Effector CD8-positive, alpha-beta T cell (primary cell): ENCODE data around the gene GHR.

Experiments
- DNase-seq: peaks from one replicate; lab custom pipeline; 2025; lab: John Stamatoyannopoulos, UW

GHR gene

DNA sequence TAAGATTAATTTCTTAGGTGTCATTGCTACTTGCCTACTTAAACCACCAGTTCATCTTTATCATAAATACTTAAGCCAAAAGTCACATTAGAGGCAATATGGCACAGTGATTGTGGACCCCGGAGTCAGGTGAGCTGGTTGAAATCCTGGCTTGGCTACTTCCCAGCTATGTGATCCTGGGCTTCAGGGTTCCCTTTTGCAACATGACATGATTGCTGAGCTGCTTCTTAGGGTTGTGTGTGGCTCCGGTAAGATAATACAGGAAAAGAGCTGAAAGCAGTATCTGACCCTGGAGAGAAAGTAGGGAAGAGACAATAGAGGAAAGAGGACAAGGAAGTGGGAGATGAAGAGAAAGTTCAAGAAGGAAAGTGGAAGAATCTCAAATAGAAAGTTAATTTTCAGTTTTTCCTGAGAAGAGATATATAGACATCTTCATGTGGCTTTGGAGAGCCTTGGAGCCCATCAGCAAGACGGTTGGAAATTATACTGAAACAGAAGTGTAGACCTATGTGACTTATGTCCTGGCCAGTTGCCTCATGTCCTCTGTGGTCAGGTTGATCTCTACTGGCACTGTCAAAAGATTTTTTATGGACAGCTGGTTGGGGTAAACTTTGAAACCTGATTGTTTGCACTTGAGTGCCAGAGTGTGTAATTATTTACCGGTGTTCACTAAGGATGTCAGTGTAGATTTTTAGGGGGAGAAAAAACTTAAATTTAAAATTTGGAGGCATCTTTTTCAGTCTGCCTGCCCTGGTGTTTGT lies 93.2 kb downstream of the GHR start:
- no peak for DNase-seq

DNA sequence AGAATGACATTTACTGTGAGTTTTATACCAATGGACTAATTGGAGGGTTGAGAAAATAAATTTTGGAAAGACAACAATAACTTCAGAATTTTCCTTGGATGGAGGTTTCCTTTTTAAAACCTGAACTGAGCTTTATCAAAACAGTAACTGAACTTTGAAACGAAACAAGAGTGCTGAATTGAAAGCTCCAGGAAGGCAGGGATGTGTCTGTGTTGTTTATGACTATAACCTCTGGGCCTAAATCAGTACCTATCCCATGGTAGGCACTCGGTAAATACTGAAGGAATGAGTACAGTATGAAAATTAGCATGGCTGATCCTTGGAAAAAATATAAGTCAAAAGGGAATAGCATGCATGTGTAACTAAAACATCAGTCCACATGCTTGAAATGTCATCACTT lies 93.9 kb downstream of the GHR start:
- DNase-seq: no peak

DNA sequence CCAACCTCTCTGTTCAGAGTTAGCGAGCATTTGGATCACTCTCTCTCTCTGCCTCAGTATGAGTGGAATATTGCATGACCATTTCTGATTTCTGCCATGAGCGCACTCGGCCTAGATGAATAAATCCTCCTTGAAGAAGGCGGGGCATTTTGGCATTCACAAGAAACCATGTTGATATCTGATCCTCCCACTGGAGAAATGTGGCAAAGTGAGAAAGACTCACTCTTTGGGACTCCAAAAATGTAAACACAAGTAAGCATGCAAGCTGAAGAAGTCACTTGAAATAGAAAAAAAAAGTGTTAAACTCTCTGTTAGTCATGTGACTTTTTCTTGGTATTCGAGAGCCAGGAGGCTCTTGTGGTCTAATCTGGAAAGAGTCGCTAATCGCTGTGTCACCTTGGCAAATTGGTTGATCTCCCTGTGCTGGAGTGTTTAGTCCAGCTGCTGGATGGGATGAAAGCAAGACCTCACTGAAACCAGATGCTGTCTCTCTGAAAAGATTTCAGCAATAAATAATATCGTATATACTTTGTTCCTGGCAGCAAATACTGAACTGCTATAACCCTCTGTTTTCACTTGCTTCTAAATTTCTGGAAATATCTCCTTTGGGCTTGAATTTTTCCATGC lies 95.5 kb downstream of the GHR start:
- no peak for DNase-seq

DNA sequence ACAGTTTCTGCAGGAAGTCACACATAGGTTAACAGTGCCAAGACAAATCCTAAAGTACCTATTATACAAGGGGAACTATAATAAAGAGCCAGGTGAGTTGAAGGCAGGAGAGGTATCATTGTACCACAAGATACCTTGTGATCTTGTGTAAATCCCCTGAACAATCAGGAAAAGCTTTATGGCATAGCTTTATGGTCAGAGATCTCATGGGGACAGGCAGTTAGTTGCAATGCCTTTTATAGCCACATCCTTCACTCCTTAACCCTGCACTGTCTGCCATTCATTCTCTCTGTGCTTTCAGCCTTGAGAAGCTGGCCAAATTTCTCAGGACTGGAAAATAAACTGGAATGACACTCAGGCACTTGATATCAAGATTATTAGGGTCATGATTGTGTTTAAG lies 97.0 kb downstream of the GHR start:
- DNase-seq: no peak

DNA sequence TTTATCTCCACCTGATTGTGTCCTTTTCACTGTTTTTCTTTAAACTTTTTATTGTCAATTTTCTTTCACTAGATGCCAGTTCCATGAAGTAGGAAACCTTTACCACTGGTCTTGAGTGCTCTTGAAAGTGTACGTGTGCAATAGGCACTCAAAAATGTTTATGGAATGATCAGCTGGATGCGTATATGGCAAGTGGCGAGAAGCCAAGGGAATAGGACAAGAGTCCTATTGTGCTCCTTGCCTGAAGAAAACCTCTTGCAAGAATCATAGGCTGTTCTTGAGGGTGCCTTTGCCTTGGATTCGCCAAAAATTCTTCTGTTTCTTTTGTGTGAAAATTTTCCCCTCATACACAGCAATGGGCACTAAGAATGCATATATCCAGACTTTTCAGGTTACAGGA lies 97.7 kb downstream of the GHR start:
- DNase-seq: no peak

DNA sequence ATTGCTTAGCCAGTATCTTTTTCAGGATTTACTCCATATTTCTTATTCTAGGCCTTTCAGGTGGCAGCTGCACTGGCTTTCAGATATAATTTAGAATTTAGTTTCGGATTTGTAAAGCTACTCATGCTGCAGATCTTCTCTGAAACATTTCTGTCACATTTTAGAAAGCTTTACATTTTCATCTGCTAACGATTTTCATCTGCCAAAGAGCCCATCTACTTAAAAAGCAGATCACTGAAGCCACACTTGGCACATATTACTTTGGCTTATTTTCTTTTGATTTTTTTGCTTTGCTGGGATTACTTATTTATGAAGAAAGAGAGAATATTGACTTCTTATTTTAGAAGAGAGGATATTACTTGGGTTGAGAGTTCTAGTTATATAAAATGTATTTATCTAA lies 98.2 kb downstream of the GHR start:
- DNase-seq: no peak

DNA sequence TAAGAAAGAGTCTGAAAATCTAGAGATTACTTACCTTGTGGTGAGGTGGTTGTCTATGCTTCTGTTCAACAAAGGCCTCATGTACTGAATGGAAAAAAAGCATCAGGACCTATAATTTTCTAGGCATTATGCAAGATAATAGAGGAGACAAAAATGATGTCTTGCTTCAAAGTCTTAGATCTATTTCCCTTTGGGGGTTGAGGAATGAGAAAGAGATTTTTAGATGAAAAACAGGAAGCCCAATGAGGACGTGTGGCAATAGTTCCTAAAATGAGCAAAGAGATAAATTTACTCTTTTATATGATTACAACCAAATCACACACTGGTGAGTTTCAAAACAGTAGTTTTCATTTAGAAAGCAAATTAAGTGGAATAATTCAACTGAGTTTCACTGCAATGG lies 99.5 kb downstream of the GHR start:
- no peak for DNase-seq

DNA sequence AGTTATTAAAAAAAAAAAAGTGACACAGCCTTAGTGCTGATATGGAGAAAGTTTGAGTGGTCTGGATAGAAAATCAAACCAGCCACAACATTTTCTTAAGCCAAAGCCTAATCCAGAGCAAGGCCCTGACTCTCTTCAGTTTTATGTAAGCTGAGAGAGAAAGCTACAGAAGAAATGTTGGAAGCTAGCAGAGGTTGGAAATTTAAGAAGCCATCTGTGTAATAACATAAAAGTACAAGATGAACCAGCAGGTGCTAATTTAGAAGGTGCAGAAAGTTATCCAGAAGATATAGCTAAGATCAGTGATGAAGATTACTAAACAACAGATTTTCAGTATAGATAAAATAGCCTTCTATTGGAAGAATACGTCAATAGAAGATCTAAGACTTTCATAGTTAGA lies 102.9 kb downstream of the GHR start:
- DNase-seq: no peak

DNA sequence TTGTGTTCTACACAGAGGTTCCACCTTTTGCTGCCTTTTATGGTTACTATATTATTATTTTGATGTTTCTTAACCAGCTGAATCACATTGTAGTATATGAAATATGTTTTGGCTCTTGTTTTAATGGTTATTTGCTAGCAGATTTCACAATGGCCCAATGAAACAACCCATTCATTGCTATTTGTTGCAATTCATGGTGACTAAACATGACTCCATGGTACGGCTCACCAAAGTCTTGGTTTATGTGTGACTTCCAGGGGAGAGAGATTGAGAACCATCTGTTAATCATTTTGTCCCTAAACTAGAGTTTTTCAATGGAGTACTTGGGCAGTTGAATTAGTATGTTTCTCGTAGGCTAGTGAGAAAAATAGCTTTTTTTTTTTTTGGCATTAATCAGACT lies 108.4 kb downstream of the GHR start:
- DNase-seq: no peak

DNA sequence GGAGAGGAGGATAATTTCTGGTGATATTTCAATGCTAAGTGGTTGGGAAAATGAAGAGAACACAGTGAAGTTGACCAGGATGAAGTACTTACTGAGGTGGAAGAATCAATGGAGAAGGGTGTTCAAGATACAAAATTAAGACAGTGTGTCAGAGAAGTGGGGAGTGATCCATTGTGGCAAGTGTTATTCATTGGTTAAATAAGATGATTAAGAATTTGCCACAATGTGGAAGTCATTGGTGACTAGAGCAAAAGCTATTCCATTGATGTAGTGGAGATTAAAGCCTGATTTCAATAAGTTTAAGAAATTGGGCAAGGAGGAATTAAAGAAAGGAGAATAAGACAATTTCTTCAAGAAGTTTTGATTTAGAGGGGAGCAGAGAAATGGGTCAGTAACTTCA lies 118.9 kb downstream of the GHR start:
- no peak for DNase-seq

DNA sequence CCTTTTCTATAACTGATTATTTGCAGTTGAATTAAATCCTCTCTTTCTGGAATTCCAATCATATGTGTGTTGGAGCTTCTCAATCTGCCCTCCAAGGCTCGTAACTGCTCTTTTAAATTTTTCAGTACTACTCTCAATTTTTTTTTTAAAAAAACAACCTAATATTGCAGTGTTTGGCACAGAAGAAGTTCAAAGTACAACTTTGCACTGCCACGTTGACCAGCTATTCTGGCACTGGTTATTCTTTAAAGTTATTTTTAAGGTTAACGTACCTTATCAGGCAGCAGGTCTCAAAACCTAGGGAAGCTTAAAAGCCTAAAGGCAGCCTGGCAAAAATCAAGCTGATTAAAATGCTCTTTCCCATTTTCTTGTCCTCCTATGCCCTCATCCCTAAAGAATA lies 120.5 kb downstream of the GHR start:
- no peak for DNase-seq

DNA sequence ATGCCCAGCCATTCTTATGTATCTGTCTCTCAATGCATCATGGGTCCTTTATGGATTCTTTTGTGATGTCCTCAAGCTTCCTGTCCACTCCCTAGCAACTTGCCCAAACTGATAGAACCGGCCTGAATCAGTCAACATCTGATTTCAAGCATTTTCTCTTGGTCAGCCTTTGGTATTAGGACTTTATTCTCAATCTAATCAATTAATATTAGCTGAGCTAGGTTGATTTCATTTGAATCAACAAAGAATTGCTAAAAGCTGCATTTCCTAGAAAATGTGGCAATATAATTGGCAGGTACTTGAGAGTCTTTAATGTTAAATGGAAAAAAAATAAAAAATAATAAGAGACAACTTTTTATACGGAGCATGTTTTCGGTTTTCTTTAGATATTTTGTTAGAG lies 121.8 kb downstream of the GHR start:
- no peak for DNase-seq

DNA sequence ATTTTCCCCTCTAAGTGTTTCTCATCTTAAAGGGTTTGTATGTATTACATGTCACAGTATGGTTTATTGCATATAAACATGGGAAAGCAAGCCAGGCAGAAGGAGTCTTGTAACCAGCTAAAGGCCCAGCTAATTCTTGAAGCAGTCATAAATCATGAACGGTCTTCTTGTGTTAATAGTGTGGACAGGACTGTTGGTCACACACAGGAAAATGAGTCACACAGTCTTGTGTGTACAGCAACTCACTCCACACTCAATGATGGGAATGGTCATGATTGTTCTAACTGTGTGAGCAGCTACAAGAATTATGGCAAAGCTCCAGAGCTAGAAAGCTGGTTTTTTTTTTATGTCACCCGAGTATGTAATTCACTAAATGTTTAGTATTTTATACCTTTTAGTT lies 123.9 kb downstream of the GHR start:
- DNase-seq: no peak

DNA sequence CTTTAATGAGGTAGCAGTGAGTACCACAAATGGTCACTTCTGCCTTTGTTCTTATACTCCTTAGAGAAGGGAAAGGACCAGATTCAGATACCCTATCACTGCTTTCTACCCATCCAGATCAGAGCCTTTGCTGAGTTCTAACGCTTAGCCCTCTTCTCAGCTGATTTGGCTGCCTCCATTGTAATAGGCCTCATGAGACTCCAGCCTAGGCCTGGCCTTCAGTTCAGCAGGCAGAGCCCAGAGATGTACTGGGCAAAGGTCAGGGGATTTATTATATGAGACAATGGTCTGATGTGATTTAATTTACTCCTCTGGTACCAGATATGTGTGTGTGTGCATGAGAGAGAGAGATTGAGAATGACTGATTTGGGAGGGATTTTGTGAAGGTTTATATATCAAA lies 124.7 kb downstream of the GHR start:
- DNase-seq: no peak

DNA sequence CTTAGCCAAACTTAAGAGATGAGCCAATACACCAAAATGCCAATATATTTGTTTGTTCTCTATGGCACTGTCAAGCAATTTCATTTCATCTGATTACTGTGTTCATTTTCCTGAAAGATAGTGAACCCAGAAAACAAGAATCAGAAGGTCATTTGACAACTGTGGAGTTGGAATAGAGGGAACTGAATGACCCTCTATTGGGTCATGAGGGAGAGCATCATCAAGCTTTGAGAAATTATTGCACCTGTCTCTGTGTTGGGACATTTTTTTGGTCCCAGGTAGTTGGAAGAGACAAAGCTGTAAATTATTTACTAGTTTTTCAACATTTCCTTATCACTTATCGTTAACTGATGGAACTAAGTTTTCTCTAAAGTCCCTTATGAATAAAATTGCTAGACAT lies 129.4 kb downstream of the GHR start:
- DNase-seq: no peak

DNA sequence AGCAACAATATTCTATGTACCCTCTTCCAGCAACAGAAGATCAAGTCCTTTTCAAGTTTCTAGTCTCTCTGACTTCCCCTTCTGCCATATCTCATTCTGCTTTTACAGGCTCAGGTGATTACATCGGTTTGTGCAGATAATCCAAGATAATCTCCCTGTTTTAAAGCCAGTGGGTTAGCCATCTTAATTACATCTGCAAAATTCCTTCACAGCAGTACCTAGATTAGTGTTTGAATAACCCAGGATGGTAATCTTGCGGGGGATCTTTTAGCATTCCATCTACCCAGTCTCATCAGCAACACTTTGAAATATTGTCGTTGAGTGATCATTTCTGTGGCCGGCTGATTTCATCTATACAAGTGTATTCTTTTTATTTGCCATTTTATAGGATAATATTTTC lies 130.2 kb downstream of the GHR start:
- DNase-seq: no peak

DNA sequence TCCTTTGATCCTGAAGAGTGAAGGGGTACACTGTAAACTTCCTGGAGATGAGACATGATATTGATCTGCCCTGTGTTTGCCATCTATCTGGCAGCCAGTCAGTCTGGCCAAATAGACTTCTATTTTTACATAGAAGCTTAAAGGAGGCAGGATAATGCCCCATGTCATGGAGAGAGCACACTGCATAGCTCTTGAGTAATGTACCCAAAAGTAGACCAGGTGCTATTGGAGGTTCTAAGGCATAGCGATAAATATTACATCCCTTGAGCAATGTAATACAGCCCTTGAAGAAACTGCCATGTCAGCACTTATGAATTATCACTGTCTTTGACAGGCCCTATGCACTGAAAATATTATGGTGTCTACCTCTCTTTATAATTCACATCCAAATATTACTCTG lies 131.8 kb downstream of the GHR start:
- DNase-seq: no peak

DNA sequence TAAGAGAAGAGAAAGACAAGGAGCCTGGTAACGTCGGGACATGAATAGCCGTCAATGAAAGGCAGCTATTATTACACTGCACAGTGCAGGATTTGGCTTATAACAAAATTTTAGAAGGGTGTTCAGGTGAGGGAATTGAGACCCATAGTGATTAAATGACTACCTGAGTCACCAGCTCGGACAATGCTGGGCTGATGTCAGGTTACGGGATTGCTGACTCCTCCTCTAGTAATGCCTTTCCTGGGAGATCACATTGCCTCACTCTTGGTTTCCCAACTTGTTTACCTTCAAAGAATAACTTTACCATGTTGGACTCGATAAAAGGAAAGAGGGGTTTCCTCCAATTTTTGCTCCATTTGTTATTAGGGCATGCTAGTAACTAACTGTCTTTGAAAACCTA lies 132.6 kb downstream of the GHR start:
- no peak for DNase-seq

DNA sequence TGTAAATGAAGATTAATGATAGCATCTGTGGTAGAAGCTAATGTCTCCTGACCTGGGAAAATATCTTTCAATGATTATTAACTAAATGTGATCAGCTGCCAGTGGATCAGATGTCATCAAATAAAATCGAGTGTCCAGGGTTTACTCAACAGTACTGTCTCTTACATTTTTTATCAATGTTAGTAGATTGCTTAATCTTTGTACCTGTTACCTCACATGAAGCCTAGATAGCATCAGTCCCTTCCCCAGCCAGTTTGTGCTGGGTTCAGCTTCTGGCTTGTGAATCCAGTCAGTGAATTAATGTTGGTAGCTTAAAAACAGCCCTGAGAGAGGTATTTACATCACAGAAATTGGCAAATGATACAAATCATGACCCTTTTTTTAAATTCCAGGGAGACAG lies 134.4 kb downstream of the GHR start:
- DNase-seq: no peak

DNA sequence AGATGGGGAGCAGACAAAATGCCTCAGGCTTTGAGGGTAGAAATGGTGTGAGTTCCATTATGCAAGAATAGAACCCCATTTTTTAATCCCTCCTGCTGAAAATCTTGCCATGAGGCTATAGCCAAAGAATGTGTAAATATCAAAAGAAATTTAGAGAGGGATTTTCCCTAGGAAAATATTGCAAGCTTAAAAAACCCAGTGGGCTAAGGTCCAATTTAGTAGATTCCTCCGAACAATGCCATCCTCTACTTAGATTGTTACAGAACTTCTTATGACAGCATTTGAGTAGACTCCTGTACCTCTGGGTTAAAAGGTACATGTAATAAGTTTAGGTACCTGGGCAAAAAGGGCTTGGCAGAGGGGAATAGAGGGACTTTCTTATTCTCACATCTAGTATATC lies 138.4 kb downstream of the GHR start:
- no peak for DNase-seq

DNA sequence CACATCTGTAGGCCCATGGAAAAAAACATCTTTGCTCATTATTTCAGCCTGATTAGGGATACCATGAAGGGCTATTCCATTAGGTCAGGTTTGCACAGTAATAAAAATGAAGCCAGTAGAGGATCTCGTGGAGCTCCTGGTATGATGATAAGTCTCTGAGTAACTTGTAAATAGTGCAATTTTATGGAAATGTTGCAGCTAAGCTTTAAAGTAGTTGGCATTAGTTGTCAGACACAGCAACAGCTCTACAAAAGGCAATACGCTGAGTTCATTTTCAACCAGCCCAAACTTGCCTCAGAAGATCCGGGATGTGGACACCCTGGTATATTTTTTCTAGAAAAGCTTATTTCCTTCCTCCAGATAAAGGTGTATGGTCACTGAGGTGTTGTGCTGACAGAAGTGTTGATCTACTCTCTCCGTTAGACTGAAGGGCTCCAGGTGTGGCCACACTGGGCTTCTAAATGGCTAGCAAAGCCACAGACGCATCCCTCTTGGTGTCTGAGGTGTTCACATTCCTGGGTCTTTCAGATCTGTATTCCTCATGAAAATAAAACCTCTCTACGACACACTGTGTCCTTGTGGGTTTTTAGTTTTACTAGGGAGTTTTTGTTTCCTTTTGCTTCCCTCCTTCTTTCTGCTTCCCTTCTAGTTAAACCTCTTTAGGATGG lies 141.6 kb downstream of the GHR start:
- no peak for DNase-seq

DNA sequence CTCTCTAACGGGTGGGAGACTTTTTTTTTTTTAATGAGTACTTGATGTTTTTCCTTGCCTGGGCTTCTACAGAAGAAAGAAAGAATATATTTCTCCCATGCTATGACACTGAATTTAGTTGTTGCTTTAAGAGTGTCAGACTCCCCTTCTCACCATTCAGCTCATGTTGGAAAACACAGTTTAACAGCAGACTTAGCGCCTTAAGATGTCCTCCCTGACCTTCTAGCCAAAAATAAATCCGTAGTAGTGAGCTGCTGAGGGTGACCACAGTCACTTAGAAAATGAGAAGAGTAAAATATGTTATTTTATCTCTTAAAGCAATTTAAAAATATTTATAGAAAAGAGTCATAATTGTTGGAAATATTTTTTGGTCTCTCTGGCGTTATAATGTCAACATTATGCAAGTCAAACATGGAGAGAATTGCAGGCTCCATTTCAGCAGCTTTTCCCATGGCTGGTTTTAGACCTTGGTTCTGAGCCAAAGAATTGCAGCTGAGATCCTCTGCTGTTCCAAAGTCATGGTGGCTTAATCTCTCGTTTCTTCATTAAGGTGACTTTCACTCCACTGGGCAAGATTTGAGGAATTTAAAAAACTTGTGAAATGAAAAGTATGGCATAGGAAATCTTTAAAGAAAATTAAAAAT lies 143.5 kb downstream of the GHR start:
- no peak for DNase-seq

DNA sequence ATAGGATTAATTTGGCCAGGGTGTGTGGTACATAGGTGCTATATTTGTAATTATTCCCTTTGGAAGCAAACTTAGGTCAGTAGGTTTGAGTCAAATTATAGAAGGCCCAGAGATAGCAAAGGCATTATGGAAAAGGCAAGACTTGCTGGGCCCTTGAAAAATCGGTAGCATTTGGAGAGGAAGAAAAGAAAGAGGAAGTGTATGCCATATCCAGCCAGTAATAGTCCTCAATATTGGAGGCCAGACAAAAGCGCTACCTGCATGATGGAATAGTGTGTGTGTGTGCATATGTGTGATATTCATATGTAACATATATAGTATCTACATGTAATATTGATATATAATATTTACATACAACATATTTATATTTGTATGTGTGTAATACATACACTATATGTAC lies 146.1 kb downstream of the GHR start:
- no peak for DNase-seq
